Stimulated activated CD4-positive, alpha-beta T cell treated with anti-CD3 and anti-CD28 coated beads, Interleukin-12 subunit alpha, Interleukin-12 subunit beta, amount 100 ng/mL, for 48 hours (primary cell): ENCODE measurements around the gene ANO7.

Source experiments
- DNase-seq, 3 donors: peaks; one replicate each; pipeline ENCODE4 v3.0.0-alpha.2; 2020; ENCODE audit warnings: low read depth in 2 of 3, low spot score in 1 of 3

Gene ANO7

DNA sequence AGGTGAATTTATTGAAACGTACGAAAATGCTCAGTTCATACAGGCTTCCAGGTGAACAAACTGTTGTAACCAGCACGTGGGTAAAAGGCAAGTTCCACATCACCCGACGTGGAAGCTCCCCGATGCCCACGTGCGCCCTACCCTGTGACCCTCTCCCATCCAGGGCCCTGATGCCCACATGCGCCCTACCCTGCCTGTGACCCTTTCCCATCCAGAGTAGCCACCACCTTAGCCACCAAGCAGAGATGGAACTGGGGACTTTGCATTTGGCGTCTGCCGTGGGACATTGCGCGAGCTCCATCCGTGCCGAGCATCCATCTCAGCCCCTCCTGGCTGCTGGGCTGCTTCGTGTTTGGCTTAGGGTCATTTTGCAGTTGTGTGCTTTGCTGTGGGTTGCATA lies 37.5 kb downstream of the ANO7 start:
- no peak for DNase-seq

DNA sequence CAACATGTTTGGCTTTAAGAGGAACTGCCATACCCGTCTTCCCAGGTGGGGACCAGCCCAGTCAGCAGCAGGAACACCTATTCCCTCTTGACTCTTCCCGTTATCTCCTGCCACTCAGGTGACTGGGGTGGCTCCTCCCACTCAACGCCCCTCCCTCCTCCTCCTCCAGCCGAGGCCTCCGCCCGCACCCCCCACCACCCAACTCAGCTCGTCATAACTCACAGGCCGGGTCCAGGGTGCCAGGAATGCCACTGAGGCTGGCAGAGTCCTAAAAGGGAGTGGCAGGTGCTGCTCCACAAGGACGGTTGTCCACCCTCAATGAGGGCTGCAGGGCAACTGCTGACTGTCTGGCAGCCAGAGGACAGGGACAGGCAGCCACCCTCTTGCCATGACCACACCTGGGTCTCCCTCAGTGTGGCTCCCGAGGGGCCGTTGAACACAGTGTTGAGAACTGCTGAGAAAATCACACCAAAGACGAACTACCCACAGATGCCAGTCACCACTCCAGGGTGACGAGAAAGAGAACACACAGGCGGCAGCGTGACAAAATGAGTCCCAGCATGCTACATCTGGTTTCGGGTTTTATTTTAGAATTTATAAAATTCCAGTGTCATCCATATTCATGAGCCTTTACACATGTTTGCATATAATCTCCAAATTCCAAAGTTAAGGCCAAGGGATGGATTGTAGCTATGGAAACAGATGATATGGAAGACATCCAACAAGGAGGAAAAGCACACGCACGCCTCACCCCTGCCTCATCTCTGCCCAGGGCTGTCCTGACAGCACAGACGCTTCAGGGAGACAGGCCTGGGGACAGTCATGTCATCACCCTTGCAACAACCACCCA lies 38.5 kb downstream of the ANO7 start:
- DNase-seq = no peak

DNA sequence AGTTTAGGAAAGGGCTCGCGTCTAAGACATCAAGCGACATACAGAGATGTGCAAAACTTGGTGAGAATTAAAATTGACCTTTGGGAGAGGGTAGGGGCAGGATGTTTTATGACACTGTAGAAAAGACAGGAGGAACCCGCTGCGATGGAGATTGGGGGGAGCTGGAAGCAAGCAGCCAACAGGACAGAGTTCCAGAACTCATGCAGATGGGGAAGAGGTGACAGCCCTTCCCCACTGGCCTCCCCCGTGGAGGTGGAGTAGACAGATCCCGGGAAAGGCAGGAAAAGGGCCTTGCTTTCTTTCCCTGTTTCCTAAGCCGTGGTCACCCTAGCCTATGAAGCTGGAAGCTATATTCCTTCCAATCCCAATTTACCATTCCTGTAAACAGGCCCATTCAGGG lies 39.1 kb downstream of the ANO7 start:
- DNase-seq = no peak

- DNase-seq = no peak
These were observed 39.8 kb downstream of the ANO7 start for GRCh38 chr2:241228081-241228859.

GRCh38 chr2:241228860-241229516 lies 40.5 kb downstream of the ANO7 start:
- DNase-seq = no peak

- no peak for DNase-seq
These were observed 41.3 kb downstream of the ANO7 start for GRCh38 chr2:241229563-241230401.

DNA sequence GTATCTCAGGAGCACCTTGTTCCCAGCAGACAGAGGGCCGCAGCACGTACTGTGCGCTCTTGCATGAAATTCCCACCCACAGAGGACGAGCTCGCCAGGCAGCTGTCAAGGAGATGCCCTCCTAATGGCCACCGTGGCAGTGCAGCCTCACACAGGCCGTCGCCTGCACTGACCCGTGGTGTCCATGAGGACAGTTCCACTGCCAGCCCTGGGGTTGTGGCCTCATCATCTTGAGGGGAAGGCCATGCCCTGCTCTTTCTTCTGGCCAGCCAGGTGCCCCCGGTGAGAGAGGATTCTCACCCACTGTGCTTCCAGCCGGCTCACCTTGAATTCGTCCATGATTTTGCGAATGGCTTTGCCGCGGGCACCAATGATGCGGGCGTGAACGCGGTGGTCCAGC lies 42.0 kb downstream of the ANO7 start:
- DNase-seq = no peak

GRCh38 chr2:241232736-241233575 lies 44.5 kb downstream of the ANO7 start:
- no peak for DNase-seq

DNA sequence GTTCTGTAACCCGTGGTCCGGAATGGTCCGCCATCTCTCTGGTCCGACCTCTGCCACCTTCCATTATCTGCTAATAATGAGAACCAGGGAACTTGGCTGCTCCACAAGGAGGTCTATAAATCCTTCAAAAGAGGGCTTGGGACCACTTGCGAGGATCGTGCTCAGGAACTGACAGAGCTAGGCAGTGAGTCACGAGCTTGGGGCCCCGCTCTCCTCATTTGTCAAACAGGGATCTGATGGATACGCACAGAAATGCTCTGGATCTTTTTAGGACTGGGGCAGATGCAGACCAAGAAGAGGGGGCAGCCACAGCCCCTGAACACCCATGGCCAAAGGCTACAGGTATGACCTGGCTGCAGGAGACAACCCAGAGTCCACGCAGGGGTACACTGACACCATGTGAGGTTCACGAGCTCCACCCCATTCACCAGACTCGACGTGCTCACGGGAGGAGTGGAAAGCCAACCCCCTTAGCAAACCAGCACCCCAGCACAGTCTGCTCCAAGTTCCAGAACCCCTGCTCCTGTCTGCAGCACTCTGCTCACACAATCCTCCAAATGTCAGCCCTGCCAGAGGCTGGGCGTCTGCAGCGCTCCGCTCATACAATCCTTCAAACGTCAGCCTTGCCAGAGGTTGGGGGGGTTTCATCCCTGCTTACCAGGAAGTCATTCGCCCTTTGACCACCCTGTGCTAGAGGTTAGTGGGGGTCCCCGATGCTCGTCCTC lies 45.8 kb downstream of the ANO7 start:
- no peak for DNase-seq

GRCh38 chr2:241234962-241235740 lies 46.7 kb downstream of the ANO7 start:
- no peak for DNase-seq

- DNase-seq = no peak
These were observed 47.5 kb downstream of the ANO7 start for GRCh38 chr2:241235859-241236593.

GRCh38 chr2:241237047-241237446 lies 48.6 kb downstream of the ANO7 start:
- DNase-seq = no peak

DNA sequence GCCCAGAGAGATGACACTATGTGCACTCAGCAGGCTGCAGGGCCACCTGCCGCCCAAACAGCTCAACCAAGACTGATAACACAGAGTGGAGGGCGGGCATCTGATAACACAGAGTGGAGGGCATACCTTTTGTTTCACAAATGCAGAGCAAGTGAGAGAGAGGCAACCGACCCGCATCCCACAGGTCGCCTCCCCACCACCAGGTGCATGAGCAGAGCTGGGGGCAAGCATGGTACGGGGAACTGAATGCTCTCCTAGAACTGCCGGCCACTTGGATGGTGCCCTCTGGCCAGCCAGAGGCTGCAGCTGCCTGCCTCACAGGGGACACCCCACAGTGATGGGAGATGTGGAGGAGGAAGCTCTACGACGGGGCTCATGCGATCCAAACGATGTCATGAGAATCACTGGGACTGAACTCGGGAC lies 49.5 kb downstream of the ANO7 start:
- no peak for DNase-seq

- DNase-seq = no peak
These were observed 50.3 kb downstream of the ANO7 start for GRCh38 chr2:241238693-241239198.

- no peak for DNase-seq
These were observed 51.2 kb downstream of the ANO7 start for GRCh38 chr2:241239552-241240202.

GRCh38 chr2:241240320-241241004 lies 52.0 kb downstream of the ANO7 start:
- DNase-seq = no peak

GRCh38 chr2:241241669-241242068 lies 53.2 kb downstream of the ANO7 start:
- no peak for DNase-seq
